ENCODE measurements around the gene PSMB9. TPM values are rescaled to one million over a fixed set of nuclear protein-coding genes. Genes with fewer than 3 reads are reported as not detected.

PSMB9 gene
- total and polyA plus RNA-seq, 2 donors (not counting 1 experiment from before 2014, with no cell fraction given), result 181 to 242 TPM

DNA sequence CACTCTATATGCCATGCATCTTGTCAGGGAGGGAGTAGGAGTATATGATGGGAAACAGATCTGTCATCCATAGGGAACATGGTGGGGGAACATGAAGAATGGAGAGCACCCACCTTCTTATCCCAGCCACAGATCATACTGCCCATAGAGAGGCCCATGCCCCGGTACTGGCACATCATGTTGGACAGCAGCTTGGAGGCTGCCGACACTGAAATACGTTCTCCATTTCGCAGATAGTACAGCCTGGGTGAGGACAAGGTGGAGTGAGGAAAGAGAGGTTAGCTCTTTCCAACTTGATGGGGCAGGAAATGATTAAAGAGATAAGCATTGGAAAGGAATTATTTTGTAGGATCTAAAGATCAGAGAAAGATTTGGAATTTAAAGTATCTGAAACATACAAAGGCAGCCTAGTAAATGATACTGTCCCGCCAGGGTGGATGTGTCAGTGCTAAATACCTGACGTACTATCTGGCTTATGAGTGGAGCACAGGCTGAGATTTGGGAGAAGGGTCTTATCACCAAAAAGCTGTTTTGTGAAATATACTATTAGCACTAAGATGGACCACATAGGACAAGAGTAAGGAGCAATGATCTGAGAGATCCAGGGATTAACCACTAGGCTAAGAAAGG lies 11.9 kb upstream of the PSMB9 start:
- ChIA-PET POLR2A (interaction anchor here (0.5 to 9.7 kb wide), 6 partner anchors 14 to 1249 kb away, joined by 3 to 282 read pairs (median 4); partner anchors contain the start of genes HLA-DMA, PSMB9 and TAP1), CTCF (interaction anchor here (0.7 to 11.0 kb wide), 9 partner anchors 14 to 143 kb away, joined by 3 to 359 read pairs (median 4); partner anchors contain the start of genes PSMB9 and TAP1)
- peaks cover 5 to 47% of the 10 kb centered on the region in 2 experiments for H3K36me3 ChIP-seq (replicated peaks in 1 of 2; ENCODE audit: control extremely low read depth in 1 of 2, control insufficient read depth in 1 of 2, extremely low read depth in 1 of 2, insufficient read depth in 2 of 2, low read length in 1 of 2)
- peaks cover 10% of the 10 kb centered on the region for H4K20me1 ChIP-seq (ENCODE audit: control insufficient read depth, insufficient read depth, low read length, poor library complexity, severe bottlenecking)
- peak overlapping the region; percentile 73 for H3K4me2 ChIP-seq (replicated peaks; ENCODE audit: low read depth, low read length, poor library complexity, severe bottlenecking)
- peak overlapping the region in 4 of 5 experiments; percentile 88 to 100 (median 94) for H3K4me3 ChIP-seq (ENCODE audit: control extremely low read depth in 1 of 5, extremely low read depth in 1 of 5, insufficient read depth in 1 of 5, low read depth in 2 of 5, low read length in 4 of 5)
- peak overlapping the region; percentile 99 for H3K27ac Mint-ChIP-seq
- peaks cover 83% of the 10 kb centered on the region for H3K79me2 ChIP-seq (ENCODE audit: control insufficient read depth, insufficient read depth, low read length)
- no peak overlapping the region for H2AFZ ChIP-seq (ENCODE audit: insufficient read depth, low read depth, low read length, poor library complexity, severe bottlenecking)
- TF ChIP-seq EZH2 (IDR thresholded peaks at IDR 0.05; ENCODE audit: borderline replicate concordance, insufficient read depth, low read depth, low read length, poor library complexity, severe bottlenecking), result no peak
- TF ChIP-seq, protein P1, sequence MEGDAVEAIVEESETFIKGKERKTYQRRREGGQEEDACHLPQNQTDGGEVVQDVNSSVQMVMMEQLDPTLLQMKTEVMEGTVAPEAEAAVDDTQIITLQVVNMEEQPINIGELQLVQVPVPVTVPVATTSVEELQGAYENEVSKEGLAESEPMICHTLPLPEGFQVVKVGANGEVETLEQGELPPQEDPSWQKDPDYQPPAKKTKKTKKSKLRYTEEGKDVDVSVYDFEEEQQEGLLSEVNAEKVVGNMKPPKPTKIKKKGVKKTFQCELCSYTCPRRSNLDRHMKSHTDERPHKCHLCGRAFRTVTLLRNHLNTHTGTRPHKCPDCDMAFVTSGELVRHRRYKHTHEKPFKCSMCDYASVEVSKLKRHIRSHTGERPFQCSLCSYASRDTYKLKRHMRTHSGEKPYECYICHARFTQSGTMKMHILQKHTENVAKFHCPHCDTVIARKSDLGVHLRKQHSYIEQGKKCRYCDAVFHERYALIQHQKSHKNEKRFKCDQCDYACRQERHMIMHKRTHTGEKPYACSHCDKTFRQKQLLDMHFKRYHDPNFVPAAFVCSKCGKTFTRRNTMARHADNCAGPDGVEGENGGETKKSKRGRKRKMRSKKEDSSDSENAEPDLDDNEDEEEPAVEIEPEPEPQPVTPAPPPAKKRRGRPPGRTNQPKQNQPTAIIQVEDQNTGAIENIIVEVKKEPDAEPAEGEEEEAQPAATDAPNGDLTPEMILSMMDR (IDR thresholded peaks at IDR 0.05), result no peak
- intact Hi-C loops (cut with micrococcal nuclease), result loop anchor here (5.0 kb wide), 1 partner anchor 175 kb away; the partner anchor contains the start of gene HLA-DQB1
- DNase-seq (no peak), ATAC-seq (ENCODE audit: low read depth) (no peak)
- WGBS (ENCODE audit: insufficient coverage), result 96% methylated on average over 5 of the region's 6 CpGs
- H3K9me3 ChIP-seq (ENCODE audit: control extremely low read depth in 1 of 3, control insufficient read depth in 2 of 3, insufficient read depth in 1 of 3, low read length in 2 of 3), result no peaks in the 10 kb centered on the region
- H3K4me1 ChIP-seq (ENCODE audit: control insufficient read depth in 2 of 2, insufficient read depth in 2 of 2, low read length in 2 of 2), result peaks cover 67 to 76% of the 10 kb centered on the region in 2 donors
- peaks cover 80% of the 10 kb centered on the region for H3K4me1 Mint-ChIP-seq
- peak overlapping the region; percentile 96 to 97 for H3K27ac ChIP-seq (ENCODE audit: low read length in 2 of 2)
- no peaks in the 10 kb centered on the region for H3K9me3 Mint-ChIP-seq (ENCODE audit: insufficient read depth)
- H3K27me3 Mint-ChIP-seq, result no peaks in the 10 kb centered on the region
- peak overlapping the region; percentile 95 for H3K4me3 Mint-ChIP-seq
- no peaks in the 10 kb centered on the region for H3K27me3 ChIP-seq (replicated peaks in 1 of 4; ENCODE audit: control extremely low read depth in 1 of 4, control insufficient read depth in 3 of 4, insufficient read depth in 4 of 4, low read length in 3 of 4)
- peak overlapping the region; percentile 96 for H3K9ac ChIP-seq (ENCODE audit: low read length)

DNA sequence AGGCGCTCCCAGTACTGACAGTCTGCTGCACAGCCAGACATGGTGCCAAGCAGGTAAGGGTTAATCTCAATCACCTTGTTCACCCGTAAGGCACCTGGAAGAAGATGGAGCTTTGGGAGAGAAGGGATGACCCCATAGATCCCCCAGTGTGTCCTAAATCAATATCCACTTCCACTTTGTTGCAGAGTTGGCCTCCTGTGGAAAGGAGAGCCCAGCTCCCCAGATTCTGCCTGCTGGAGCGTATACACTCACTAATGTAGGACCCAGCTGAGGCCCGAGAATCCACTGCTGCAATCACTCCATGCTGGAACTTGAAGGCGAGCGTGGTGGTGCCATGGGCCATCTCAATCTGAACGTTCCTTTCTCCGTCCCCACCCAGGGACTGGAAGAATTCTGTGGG lies 11.3 kb upstream of the PSMB9 start:
- peak overlapping the region; percentile 96 to 97 for H3K27ac ChIP-seq (ENCODE audit: low read length in 2 of 2)
- H3K27me3 ChIP-seq (replicated peaks in 1 of 4; ENCODE audit: control extremely low read depth in 1 of 4, control insufficient read depth in 3 of 4, insufficient read depth in 4 of 4, low read length in 3 of 4), result no peaks in the 10 kb centered on the region
- H3K79me2 ChIP-seq (ENCODE audit: control insufficient read depth, insufficient read depth, low read length), result peaks cover 83% of the 10 kb centered on the region
- H3K4me3 ChIP-seq (ENCODE audit: control extremely low read depth in 1 of 5, extremely low read depth in 1 of 5, insufficient read depth in 1 of 5, low read depth in 2 of 5, low read length in 4 of 5), result peak overlapping the region; percentile 88 to 100 (median 95)
- H3K36me3 ChIP-seq (replicated peaks in 1 of 2; ENCODE audit: control extremely low read depth in 1 of 2, control insufficient read depth in 1 of 2, extremely low read depth in 1 of 2, insufficient read depth in 2 of 2, low read length in 1 of 2), result peaks cover 7 to 51% of the 10 kb centered on the region in 2 experiments
- 80% methylated on average over 7 of the region's 8 CpGs for WGBS (ENCODE audit: insufficient coverage)
- CTCF ChIA-PET, result interaction anchor here (0.7 to 11.0 kb wide), 7 partner anchors 14 to 142 kb away, joined by 3 to 359 read pairs (median 4); partner anchors contain the start of genes PSMB9 and TAP1
- POLR2A ChIA-PET, result interaction anchor here (0.5 to 9.7 kb wide), 6 partner anchors 13 to 1249 kb away, joined by 3 to 282 read pairs (median 4); partner anchors contain the start of genes HLA-DMA, PSMB9 and TAP1
- H3K9ac ChIP-seq (ENCODE audit: low read length), result peak overlapping the region; percentile 96
- H3K4me3 Mint-ChIP-seq, result peak overlapping the region; percentile 95
- H3K9me3 ChIP-seq (ENCODE audit: control extremely low read depth in 1 of 3, control insufficient read depth in 2 of 3, insufficient read depth in 1 of 3, low read length in 2 of 3), result no peaks in the 10 kb centered on the region
- H3K27me3 Mint-ChIP-seq, result no peaks in the 10 kb centered on the region
- H3K27ac Mint-ChIP-seq, result peak overlapping the region; percentile 99
- H3K4me1 Mint-ChIP-seq, result peaks cover 80% of the 10 kb centered on the region
- H2AFZ ChIP-seq (ENCODE audit: insufficient read depth, low read depth, low read length, poor library complexity, severe bottlenecking), result no peak overlapping the region
- TF ChIP-seq EZH2 (IDR thresholded peaks at IDR 0.05; ENCODE audit: borderline replicate concordance, insufficient read depth, low read depth, low read length, poor library complexity, severe bottlenecking), result no peak
- TF ChIP-seq, protein P1 (IDR thresholded peaks at IDR 0.05), result no peak
- ATAC-seq (ENCODE audit: low read depth), result no peak
- H3K4me1 ChIP-seq (ENCODE audit: control insufficient read depth in 2 of 2, insufficient read depth in 2 of 2, low read length in 2 of 2), result peaks cover 67 to 76% of the 10 kb centered on the region in 2 donors
- intact Hi-C loops (cut with micrococcal nuclease), result loop anchor here (5.0 kb wide), 1 partner anchor 175 kb away; the partner anchor contains the start of gene HLA-DQB1
- H3K4me2 ChIP-seq (replicated peaks; ENCODE audit: low read depth, low read length, poor library complexity, severe bottlenecking), result peak overlapping the region; percentile 73
- no peak for DNase-seq
- peaks cover 10% of the 10 kb centered on the region for H4K20me1 ChIP-seq (ENCODE audit: control insufficient read depth, insufficient read depth, low read length, poor library complexity, severe bottlenecking)
- H3K9me3 Mint-ChIP-seq (ENCODE audit: insufficient read depth), result no peaks in the 10 kb centered on the region
